K562 (cell line): ENCODE data around the gene ABLIM2. TPM values are rescaled to one million over a fixed set of nuclear protein-coding genes. Genes with fewer than 3 reads are reported as not detected.

ENCODE experiments used
- ATAC-seq: fragments of 200-7000 bp; cut with Tn5 transposase; 3 replicates; pipeline ENCODE4 v1.9.1; 2020; ENCODE audit warnings: moderate library complexity
- BruUV-seq: library from RNA; stranded (reverse); fragments of 400-500 nt; replicated peaks from 2 replicates; lab custom pipeline; 2021; lab: Mats Ljungman, UMichigan
- CTCF ChIA-PET: fragments of 300-600 bp; formaldehyde crosslinking; extraction: SDS; loops from one replicate; lab custom pipeline; 2021; ENCODE audit warnings: low intra/inter-chr PET ratio; lab: Yijun Ruan, JAX
- POLR2A ChIA-PET: fragments of 300-600, 350-650 bp; sonication (Branson Sonifier 250); formaldehyde crosslinking; extraction: SDS; loops from one replicate; lab custom pipeline; 2021; ENCODE audit warnings: antibody characterized with exemption, inconsistent platforms; lab: Yijun Ruan, JAX
- DNase-seq, 4 experiments: peaks; one replicate each; pipeline versions ENCODE4 v3.0.0 to v3.0.0-alpha.2; 2011 to 2018; ENCODE audit warnings: low spot score in 3 of 4, mixed read lengths in 3 of 4; ENCODE audit errors: extremely low read depth in 1 of 4
- FAIRE-seq: peaks from 2 replicates; lab custom pipeline; 2011; peaks lifted over from hg19 to GRCh38; lab: Jason Lieb, UNC
- H2AFZ ChIP-seq: 2 replicates; pipeline ENCODE4 v1.6.0; 2011; ENCODE audit warnings: low read depth, low read length, control low read depth, inconsistent platforms
- H3K27ac ChIP-seq: fragments of 200-600 bp; 3 replicates; pipeline ENCODE4 v1.8.0; 2011; ENCODE audit warnings: low read depth, mild to moderate bottlenecking, control low read depth, inconsistent platforms, low read length, moderate library complexity, mixed read lengths; ENCODE audit errors: extremely low read depth
- H3K27me3 ChIP-seq, 2 experiments: fragments of 300-600 bp in 1 of 2; 2 replicates in 1 of 2; 3 replicates in 1 of 2; pipeline versions ENCODE4 v1.6.0 to v1.8.0; 2011; ENCODE audit warnings: inconsistent platforms in 2 of 2, low read length in 2 of 2, mild to moderate bottlenecking in 1 of 2, mixed read lengths in 1 of 2, moderate library complexity in 1 of 2; ENCODE audit not compliant: control insufficient read depth in 2 of 2, insufficient read depth in 2 of 2
- H3K36me3 ChIP-seq: fragments of 300-600 bp; 3 replicates; pipeline ENCODE4 v1.8.0; 2011; ENCODE audit warnings: mild to moderate bottlenecking, low read length, inconsistent platforms; ENCODE audit not compliant: control insufficient read depth, insufficient read depth
- H3K4me1 ChIP-seq, 2 experiments: fragments of 200-600 bp in 1 of 2; replicated peaks in 1 of 2; 2 replicates in 1 of 2; 3 replicates in 1 of 2; pipeline versions ENCODE4 v1.5.1 to v1.8.0; 2011; ENCODE audit warnings: inconsistent platforms in 2 of 2, low read length in 2 of 2, mild to moderate bottlenecking in 1 of 2, mixed read lengths in 1 of 2, moderate library complexity in 1 of 2; ENCODE audit not compliant: control insufficient read depth in 2 of 2, insufficient read depth in 2 of 2
- H3K4me2 ChIP-seq: 2 replicates; pipeline ENCODE4 v1.6.1; 2011; ENCODE audit warnings: low read length, control low read depth, inconsistent platforms, mixed read lengths; ENCODE audit not compliant: insufficient read depth
- H3K4me3 ChIP-seq: fragments of 200-600 bp; sonication (generic), shearing (Covaris generic); 2 replicates; pipeline ENCODE4 v1.5.1; 2016; ENCODE audit warnings: control low read depth, inconsistent platforms
- H3K79me2 ChIP-seq: fragments of 200-600 bp; 3 replicates; pipeline ENCODE4 v1.8.0; 2011; ENCODE audit warnings: low read length, inconsistent platforms; ENCODE audit not compliant: control insufficient read depth, insufficient read depth
- H3K9ac ChIP-seq, 2 experiments: 2 replicates each; pipeline versions ENCODE4 v1.6.0 to v1.6.1; 2011; ENCODE audit warnings: low read depth in 2 of 2, low read length in 2 of 2, control low read depth in 1 of 2, inconsistent platforms in 1 of 2, mild to moderate bottlenecking in 1 of 2, mixed read lengths in 1 of 2; ENCODE audit not compliant: insufficient read depth in 1 of 2
- H3K9me1 ChIP-seq: one replicate; pipeline ENCODE4 v1.6.0; 2011; ENCODE audit warnings: inconsistent platforms, mild to moderate bottlenecking, low read length, moderate library complexity; ENCODE audit not compliant: control insufficient read depth, insufficient read depth
- H3K9me3 ChIP-seq: replicated peaks from 2 replicates; pipeline ENCODE4 v1.5.1; 2011; ENCODE audit warnings: low read depth, low read length, inconsistent platforms; ENCODE audit not compliant: control insufficient read depth, insufficient read depth
- H4K20me1 ChIP-seq: replicated peaks from 2 replicates; pipeline ENCODE4 v1.6.1; 2011; ENCODE audit warnings: low read length, inconsistent platforms, mixed read lengths; ENCODE audit not compliant: control insufficient read depth, insufficient read depth
- FOXK1 ChIP-seq: sonication (generic); formaldehyde crosslinking; IDR thresholded peaks from 2 replicates; pipeline ENCODE4 v1.8.0; 2022; ENCODE audit warnings: missing genetic modification reagents, mild to moderate bottlenecking, borderline replicate concordance
- MED1 ChIP-seq: sonication (generic); formaldehyde crosslinking; IDR thresholded peaks from 2 replicates; pipeline ENCODE4 v1.8.1; 2023; ENCODE audit warnings: missing genetic modification reagents, borderline replicate concordance
- PHB ChIP-seq: fragments of 250-450 bp; sonication (Bioruptor Pico); IDR thresholded peaks from 2 replicates; pipeline ENCODE4 v1.5.0; 2021
- RBM25 ChIP-seq: fragments of 200-400 bp; formaldehyde crosslinking; IDR thresholded peaks from 2 replicates; pipeline ENCODE4 v1.6.1; 2018; ENCODE audit warnings: low read length, low read depth, moderate library complexity; ENCODE audit not compliant: severe bottlenecking
- TFAM ChIP-seq: fragments of 250-450 bp; sonication (Bioruptor Pico); conservative IDR thresholded peaks from 2 replicates; pipeline ENCODE4 v1.5.0; 2021; ENCODE audit warnings: mild to moderate bottlenecking, moderate library complexity
- ZNF57 ChIP-seq: fragments of 450-650 bp; formaldehyde crosslinking; IDR thresholded peaks from 2 replicates; pipeline ENCODE4 v1.4.0; 2020; ENCODE audit warnings: mild to moderate bottlenecking, moderate library complexity
- WGBS: fragments of 100-300 bp; shearing (Covaris generic); methylation state at CpG from one replicate; pipeline ENCODE4 v1.1.6; 2016; ENCODE audit warnings: low coverage, mixed read lengths; ENCODE audit not compliant: insufficient coverage; ENCODE audit errors: missing lambda C conversion rate; 5-methylcytosine and 5-hydroxymethylcytosine counted together
- in situ Hi-C: fragments of 300-500 bp; cut with MboI; formaldehyde crosslinking; loops from 4 replicates; pipeline ENCODE4 v1.15.0; 2018; ENCODE audit warnings: inconsistent platforms, mixed read lengths
- intact Hi-C: fragments of 100-400 bp; cut with micrococcal nuclease; formaldehyde crosslinking; loops from 2 replicates; pipeline ENCODE4 v1.14.2; 2022
- polyA plus RNA-seq, 8 experiments: library from polyadenylated mRNA; depleted of rRNA in 4 of 8; stranded (reverse) in 5 of 8; unstranded in 3 of 8; fragments of >200 nt; fragmentation: Nextera tagmentation in 2 of 8; fragmentation: Illumina TruSeq in 1 of 8; extraction: Ambion mirVana in 2 of 8; extraction: Trizol in 1 of 8; gene quantifications; 2 replicates each; pipeline versions ENCODE4 v1.2.1 to v1.2.3, GENCODE V29; 2011 to 2014; ENCODE audit warnings: inconsistent platforms in 1 of 8, missing spikeins in 1 of 8
- total RNA-seq, 7 experiments: library from RNA; depleted of rRNA in 6 of 7; stranded (reverse); fragments of >200 nt in 6 of 7; fragmentation: Illumina TruSeq in 2 of 7; extraction: Trizol in 2 of 7; gene quantifications; 2 replicates each; pipeline versions ENCODE4 v1.2.1 to v1.2.3, GENCODE V29; 2011 to 2021; ENCODE audit warnings: low replicate concordance in 1 of 7
- TF ChIP-seq, protein P1 (sequence below), 2 experiments: fragments of 450-650 bp in 1 of 2; sonication (generic) in 1 of 2; formaldehyde crosslinking in 1 of 2; IDR thresholded peaks; 2 replicates each; pipeline versions ENCODE4 v1.7.1 to v1.9.0; 2016 to 2022; ENCODE audit warnings: inconsistent platforms in 1 of 2, mild to moderate bottlenecking in 1 of 2, missing genetic modification reagents in 1 of 2
- TF ChIP-seq, protein P2 (sequence below): sonication (generic); formaldehyde crosslinking; IDR thresholded peaks from 2 replicates; pipeline ENCODE4 v1.8.1; 2023; ENCODE audit warnings: missing genetic modification reagents, mild to moderate bottlenecking, borderline replicate concordance

Gene ABLIM2
- total and polyA plus RNA-seq, 9 of the 15 experiments (the other 6 are each of a cell fraction or from before 2014, with no cell fraction given), result not detected

DNA sequence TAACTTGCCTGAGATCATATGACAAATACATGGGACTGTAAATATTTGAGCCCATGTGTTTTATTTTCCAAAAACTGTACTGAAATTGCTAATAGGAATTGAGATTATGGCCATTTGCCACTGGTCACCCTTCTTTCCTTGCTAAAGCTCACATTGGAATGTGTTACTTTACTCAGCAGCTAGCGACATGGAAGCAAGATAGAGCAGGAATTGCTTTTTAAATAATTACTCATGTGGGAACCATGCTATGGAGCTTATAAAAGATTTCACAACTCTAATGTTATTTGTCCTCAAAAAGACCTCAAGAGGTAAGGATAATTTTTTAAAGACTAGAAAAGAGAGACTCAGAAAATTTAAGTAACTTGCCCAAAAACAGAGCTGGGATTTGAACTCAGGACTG, 170.2 kb downstream of the ABLIM2 start:
- no peak overlapping the region for H2AFZ ChIP-seq
- no peaks in the 10 kb centered on the region for H3K79me2 ChIP-seq
- H3K4me3 ChIP-seq, result no peak overlapping the region
- H3K9ac ChIP-seq, result no peak overlapping the region
- H3K27me3 ChIP-seq, result peaks cover 3 to 28% of the 10 kb centered on the region in 2 experiments; a peak in 3 of 5 replicates
- H3K36me3 ChIP-seq, result no peaks in the 10 kb centered on the region
- DNase-seq (no peak), ATAC-seq (no peak), FAIRE-seq (no peak)
- in situ Hi-C loops, result loop anchor here (5.0 kb wide), 1 partner anchor 186 kb away; no protein-coding TSS in a partner anchor
- peaks cover 8% of the 10 kb centered on the region; the same call in 1 of the 2 replicates for H4K20me1 ChIP-seq
- H3K27ac ChIP-seq, result no peak overlapping the region
- no TSS peak for BruUV-seq
- H3K4me2 ChIP-seq, result no peak overlapping the region
- 5% methylated on average over 1 of the region's 1 CpG for WGBS
- intact Hi-C loops, result no loop called here
- CTCF ChIA-PET, result no interaction called here
- POLR2A ChIA-PET, result interaction anchor here (0.7 kb wide), 1 partner anchor 10 kb away, joined by 4 read pairs; no protein-coding TSS in a partner anchor
- no peaks in the 10 kb centered on the region for H3K9me1 ChIP-seq
- no peaks in the 10 kb centered on the region for H3K4me1 ChIP-seq
- no peaks in the 10 kb centered on the region for H3K9me3 ChIP-seq
- no peak for TF ChIP-seq MED1 (CRISPR knock-in tag)
- no peak for TF ChIP-seq ZNF57
- TF ChIP-seq, protein P1, sequence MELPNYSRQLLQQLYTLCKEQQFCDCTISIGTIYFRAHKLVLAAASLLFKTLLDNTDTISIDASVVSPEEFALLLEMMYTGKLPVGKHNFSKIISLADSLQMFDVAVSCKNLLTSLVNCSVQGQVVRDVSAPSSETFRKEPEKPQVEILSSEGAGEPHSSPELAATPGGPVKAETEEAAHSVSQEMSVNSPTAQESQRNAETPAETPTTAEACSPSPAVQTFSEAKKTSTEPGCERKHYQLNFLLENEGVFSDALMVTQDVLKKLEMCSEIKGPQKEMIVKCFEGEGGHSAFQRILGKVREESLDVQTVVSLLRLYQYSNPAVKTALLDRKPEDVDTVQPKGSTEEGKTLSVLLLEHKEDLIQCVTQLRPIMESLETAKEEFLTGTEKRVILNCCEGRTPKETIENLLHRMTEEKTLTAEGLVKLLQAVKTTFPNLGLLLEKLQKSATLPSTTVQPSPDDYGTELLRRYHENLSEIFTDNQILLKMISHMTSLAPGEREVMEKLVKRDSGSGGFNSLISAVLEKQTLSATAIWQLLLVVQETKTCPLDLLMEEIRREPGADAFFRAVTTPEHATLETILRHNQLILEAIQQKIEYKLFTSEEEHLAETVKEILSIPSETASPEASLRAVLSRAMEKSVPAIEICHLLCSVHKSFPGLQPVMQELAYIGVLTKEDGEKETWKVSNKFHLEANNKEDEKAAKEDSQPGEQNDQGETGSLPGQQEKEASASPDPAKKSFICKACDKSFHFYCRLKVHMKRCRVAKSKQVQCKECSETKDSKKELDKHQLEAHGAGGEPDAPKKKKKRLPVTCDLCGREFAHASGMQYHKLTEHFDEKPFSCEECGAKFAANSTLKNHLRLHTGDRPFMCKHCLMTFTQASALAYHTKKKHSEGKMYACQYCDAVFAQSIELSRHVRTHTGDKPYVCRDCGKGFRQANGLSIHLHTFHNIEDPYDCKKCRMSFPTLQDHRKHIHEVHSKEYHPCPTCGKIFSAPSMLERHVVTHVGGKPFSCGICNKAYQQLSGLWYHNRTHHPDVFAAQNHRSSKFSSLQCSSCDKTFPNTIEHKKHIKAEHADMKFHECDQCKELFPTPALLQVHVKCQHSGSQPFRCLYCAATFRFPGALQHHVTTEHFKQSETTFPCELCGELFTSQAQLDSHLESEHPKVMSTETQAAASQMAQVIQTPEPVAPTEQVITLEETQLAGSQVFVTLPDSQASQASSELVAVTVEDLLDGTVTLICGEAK (IDR thresholded peaks at IDR 0.05), result no peak
- TF ChIP-seq, protein P1 (CRISPR knock-in tag; IDR thresholded peaks at IDR 0.05), result no peak
- TF ChIP-seq TFAM (CRISPR knock-in tag), result no peak
- no peak for TF ChIP-seq FOXK1 (CRISPR knock-in tag)
- TF ChIP-seq RBM25, result no peak
- TF ChIP-seq PHB (CRISPR knock-in tag), result no peak
- TF ChIP-seq, protein P2, sequence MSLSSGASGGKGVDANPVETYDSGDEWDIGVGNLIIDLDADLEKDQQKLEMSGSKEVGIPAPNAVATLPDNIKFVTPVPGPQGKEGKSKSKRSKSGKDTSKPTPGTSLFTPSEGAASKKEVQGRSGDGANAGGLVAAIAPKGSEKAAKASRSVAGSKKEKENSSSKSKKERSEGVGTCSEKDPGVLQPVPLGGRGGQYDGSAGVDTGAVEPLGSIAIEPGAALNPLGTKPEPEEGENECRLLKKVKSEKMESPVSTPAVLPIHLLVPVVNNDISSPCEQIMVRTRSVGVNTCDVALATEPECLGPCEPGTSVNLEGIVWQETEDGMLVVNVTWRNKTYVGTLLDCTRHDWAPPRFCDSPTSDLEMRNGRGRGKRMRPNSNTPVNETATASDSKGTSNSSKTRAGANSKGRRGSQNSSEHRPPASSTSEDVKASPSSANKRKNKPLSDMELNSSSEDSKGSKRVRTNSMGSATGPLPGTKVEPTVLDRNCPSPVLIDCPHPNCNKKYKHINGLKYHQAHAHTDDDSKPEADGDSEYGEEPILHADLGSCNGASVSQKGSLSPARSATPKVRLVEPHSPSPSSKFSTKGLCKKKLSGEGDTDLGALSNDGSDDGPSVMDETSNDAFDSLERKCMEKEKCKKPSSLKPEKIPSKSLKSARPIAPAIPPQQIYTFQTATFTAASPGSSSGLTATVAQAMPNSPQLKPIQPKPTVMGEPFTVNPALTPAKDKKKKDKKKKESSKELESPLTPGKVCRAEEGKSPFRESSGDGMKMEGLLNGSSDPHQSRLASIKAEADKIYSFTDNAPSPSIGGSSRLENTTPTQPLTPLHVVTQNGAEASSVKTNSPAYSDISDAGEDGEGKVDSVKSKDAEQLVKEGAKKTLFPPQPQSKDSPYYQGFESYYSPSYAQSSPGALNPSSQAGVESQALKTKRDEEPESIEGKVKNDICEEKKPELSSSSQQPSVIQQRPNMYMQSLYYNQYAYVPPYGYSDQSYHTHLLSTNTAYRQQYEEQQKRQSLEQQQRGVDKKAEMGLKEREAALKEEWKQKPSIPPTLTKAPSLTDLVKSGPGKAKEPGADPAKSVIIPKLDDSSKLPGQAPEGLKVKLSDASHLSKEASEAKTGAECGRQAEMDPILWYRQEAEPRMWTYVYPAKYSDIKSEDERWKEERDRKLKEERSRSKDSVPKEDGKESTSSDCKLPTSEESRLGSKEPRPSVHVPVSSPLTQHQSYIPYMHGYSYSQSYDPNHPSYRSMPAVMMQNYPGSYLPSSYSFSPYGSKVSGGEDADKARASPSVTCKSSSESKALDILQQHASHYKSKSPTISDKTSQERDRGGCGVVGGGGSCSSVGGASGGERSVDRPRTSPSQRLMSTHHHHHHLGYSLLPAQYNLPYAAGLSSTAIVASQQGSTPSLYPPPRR (CRISPR knock-in tag), result no peak
